Activated T-cell treated with anti-CD3 and anti-CD28 coated beads, Interleukin-2, amount 50 U/mL, for 72 hours (primary cell): Measurements from ENCODE around the gene PIEZO1. TPM values are rescaled to one million over a fixed set of nuclear protein-coding genes. Genes with fewer than 3 reads are reported as not detected.

Experiments used
- ATAC-seq, 2 donors: fragments of 150-1000 bp; cut with Tn5 transposase; replicated peaks in 1 of 2; 2 replicates each; pipeline ENCODE4 v1.10.0; 2021; ENCODE audit warnings: moderate library complexity in 2 of 2, mild to moderate bottlenecking in 1 of 2
- DNase-seq, 2 donors: peaks; one replicate each; pipeline ENCODE4 v3.0.0; 2021 to 2022; ENCODE audit warnings: mixed read lengths in 1 of 2
- H3K27ac Mint-ChIP-seq: one replicate; pipeline ENCODE4 v1.8.0; 2022; ENCODE audit warnings: mild to moderate bottlenecking, moderate library complexity, mixed read lengths
- H3K27me3 Mint-ChIP-seq: one replicate; pipeline ENCODE4 v1.8.0; 2022; ENCODE audit warnings: low read depth, mixed read lengths
- H3K36me3 Mint-ChIP-seq, 2 donors: one replicate each; pipeline ENCODE4 v1.8.0; 2022; ENCODE audit warnings: mixed read lengths in 2 of 2, mild to moderate bottlenecking in 1 of 2; ENCODE audit not compliant: insufficient read depth in 2 of 2
- H3K4me1 Mint-ChIP-seq: one replicate; pipeline ENCODE4 v1.8.0; 2022; ENCODE audit warnings: low read depth, mixed read lengths
- H3K4me3 Mint-ChIP-seq, 2 donors: one replicate each; pipeline ENCODE4 v1.8.0; 2022; ENCODE audit warnings: mild to moderate bottlenecking in 2 of 2, mixed read lengths in 2 of 2, moderate library complexity in 2 of 2
- H3K9me3 Mint-ChIP-seq, 2 donors: one replicate each; pipeline ENCODE4 v1.8.0; 2022; ENCODE audit warnings: mixed read lengths in 2 of 2
- total RNA-seq, 2 donors: library from RNA; stranded (reverse); gene quantifications; one replicate each; pipeline ENCODE4 v1.2.3, GENCODE V29; 2022

PIEZO1 gene
- total RNA-seq, 2 donors from 2014 or later = 94.1 to 141 TPM

- Mint-ChIP-seq H3K36me3 (no peaks in the 10 kb centered on the region), H3K4me3 (peak overlapping the region; percentile 7 to 46), H3K27me3 (no peaks in the 10 kb centered on the region), H3K27ac (no peak overlapping the region), H3K9me3 (no peaks in the 10 kb centered on the region), H3K4me1 (peaks cover 24% of the 10 kb centered on the region)
- DNase-seq (no peak), ATAC-seq (no peak)
Measured at GRCh38 chr16:88691129-88691813, 93.7 kb downstream of the PIEZO1 start.

DNA sequence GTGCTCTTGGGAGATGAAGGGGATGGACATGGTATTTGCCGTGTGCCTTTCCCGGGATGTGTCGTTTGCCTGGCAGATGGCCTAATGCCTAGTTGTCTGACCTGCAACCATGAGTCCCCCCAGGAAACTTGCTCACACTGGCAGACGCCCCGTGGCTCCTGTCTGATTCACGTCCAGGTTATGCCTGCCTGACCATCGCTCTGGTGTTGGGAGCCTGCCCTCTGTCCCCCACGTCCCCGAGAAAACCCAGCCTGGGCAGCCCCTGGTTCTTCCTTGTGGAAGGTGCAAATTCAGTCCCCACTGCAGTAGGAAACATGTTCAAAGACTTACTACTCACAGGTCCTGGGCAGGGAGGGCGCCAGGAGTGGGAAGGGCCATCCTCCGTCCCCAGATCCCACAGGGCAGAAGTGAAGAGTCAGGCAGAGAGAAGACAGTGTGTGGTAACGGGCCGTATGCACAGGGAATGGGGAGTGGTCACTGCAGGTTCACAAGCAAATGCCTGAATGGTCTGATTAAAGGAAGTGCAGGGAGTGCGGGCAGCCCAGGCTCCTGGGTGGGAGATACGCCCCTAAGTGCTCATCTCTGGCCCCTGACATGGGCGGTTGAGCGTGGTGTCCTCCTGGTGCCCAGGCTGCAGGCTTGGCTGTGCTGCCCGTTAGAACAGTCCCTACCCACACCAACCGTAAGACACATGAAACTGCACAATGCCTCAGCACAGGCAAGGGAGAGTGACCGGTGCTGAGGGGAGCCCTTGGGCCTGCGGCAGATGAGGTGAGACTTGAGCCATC lies 94.5 kb downstream of the PIEZO1 start:
- Mint-ChIP-seq H3K4me1 (peaks cover 24% of the 10 kb centered on the region), H3K36me3 (no peaks in the 10 kb centered on the region), H3K4me3 (peak overlapping the region; percentile 1 to 31), H3K9me3 (no peaks in the 10 kb centered on the region), H3K27ac (no peak overlapping the region), H3K27me3 (no peaks in the 10 kb centered on the region)
- no peak for ATAC-seq
- no peak for DNase-seq

DNA sequence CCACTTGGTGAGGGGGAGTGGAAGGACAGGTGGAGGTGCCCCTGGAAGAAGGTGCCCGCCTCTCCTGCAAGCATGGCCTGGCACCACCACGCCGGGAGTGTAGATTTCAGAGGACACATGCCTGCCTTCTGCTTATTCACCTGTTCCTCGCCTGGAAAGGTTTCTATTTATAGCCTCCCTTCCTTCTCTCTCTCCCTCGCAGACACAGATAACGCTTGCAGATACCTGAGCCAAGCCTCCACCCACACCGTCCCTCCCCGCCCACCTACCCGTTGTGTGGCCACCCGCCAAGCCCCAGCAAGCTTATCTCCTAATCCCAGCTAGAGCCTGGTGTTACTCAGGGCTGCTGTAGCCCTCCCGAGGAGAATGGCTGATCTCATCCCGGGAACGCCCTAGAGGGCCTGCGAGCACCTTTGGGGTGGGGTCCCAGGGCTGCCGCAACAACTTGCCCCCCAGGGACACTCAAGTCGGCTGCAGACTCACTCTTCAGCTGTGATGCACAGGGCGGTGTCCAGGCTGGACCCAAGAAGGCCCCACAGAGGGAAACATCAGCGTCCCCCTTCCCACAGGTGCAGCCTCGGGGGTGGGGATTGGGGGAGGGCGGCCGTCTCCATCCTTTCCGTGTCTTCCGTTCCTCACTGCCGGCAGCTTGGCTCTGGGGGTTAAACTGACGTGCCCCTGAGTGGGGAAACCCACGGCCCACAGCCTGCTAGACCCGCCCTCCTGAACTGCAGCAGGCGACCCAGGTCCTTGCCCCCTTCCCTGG lies 96.8 kb downstream of the PIEZO1 start:
- Mint-ChIP-seq H3K4me3 (no peak overlapping the region), H3K27me3 (no peaks in the 10 kb centered on the region), H3K27ac (no peak overlapping the region), H3K4me1 (peaks cover 37% of the 10 kb centered on the region), H3K36me3 (no peaks in the 10 kb centered on the region), H3K9me3 (no peaks in the 10 kb centered on the region)
- ATAC-seq = no peak
- DNase-seq = no peak

DNA sequence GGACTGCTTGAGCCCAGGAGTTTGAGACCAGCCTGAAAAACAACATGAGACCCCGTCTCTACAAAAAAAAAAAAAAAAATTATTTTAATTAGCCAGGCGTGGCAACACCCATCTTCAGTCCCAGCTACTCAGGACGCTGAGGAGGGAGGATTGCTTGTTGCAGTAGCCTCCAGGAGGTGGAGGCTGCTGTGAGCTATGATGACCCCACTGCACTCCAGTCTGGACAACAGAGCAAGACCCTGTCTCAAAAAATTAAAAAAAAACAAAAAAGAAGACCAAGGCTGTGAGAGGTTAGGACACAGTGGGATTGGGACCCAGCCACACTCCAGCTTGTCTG lies 97.4 kb downstream of the PIEZO1 start:
- no peaks in the 10 kb centered on the region for H3K36me3 Mint-ChIP-seq
- peaks cover 34% of the 10 kb centered on the region for H3K4me1 Mint-ChIP-seq

DNA sequence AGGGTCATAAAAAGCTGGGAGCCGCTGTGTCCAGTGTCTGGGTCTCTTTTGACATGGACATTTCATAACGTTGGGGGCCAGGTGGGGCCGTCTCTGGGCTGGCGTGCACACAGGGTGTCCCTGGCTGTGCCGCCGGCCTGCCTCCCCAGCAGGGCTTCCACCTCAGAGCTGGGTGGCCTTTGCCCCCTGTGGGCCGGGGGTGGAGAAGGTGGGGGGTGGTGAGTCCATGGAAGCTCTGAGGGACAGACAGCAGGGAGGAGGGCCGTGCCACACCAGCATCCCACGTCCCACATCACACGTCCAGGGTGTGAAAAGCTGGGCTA lies 97.8 kb downstream of the PIEZO1 start:
- Mint-ChIP-seq H3K27ac (no peak overlapping the region), H3K4me1 (peaks cover 34% of the 10 kb centered on the region), H3K27me3 (no peaks in the 10 kb centered on the region), H3K36me3 (peaks cover 0 to 2% of the 10 kb centered on the region in 2 donors), H3K9me3 (no peaks in the 10 kb centered on the region), H3K4me3 (peak overlapping the region; percentile 27 to 83)
- DNase-seq (no peak), ATAC-seq (no peak)

More for the DNA sequence above, 97.4 kb downstream of the PIEZO1 start:
- H3K9me3 Mint-ChIP-seq = no peaks in the 10 kb centered on the region
- ATAC-seq (no peak), DNase-seq (no peak)
- H3K4me3 Mint-ChIP-seq = no peak overlapping the region
- H3K27ac Mint-ChIP-seq = no peak overlapping the region
- no peaks in the 10 kb centered on the region for H3K27me3 Mint-ChIP-seq

- no peaks in the 10 kb centered on the region for H3K9me3 Mint-ChIP-seq
Measured at GRCh38 chr16:88686439-88687253, 98.4 kb downstream of the PIEZO1 start, which contains the start of gene SNAI3. Gene SNAI3, minus strand, starts transcription at chr16:88686507. Its CDS starts 101 bp downstream, at chr16:88686406.

GRCh38 chr16:88686062-88686438 lies 99.0 kb downstream of the PIEZO1 start:
- DNase-seq = peak; percentile 42 to 55
- no peaks in the 10 kb centered on the region for H3K9me3 Mint-ChIP-seq
- no peaks in the 10 kb centered on the region for H3K27me3 Mint-ChIP-seq
- peaks cover 38% of the 10 kb centered on the region for H3K4me1 Mint-ChIP-seq
- peaks cover 0 to 2% of the 10 kb centered on the region in 2 donors for H3K36me3 Mint-ChIP-seq
- peak; percentile 26 to 28 for ATAC-seq
- peak overlapping the region; percentile 83 to 85 for H3K4me3 Mint-ChIP-seq
- H3K27ac Mint-ChIP-seq = no peak overlapping the region

More at GRCh38 chr16:88686439-88687253, 98.4 kb downstream of the PIEZO1 start, which contains the start of gene SNAI3:
- DNase-seq (peak; percentile 93 to 96), ATAC-seq (peak; percentile 85)
- H3K27me3 Mint-ChIP-seq = no peaks in the 10 kb centered on the region
- H3K4me1 Mint-ChIP-seq = peaks cover 34% of the 10 kb centered on the region
- H3K36me3 Mint-ChIP-seq = peaks cover 0 to 2% of the 10 kb centered on the region in 2 donors
- no peak within 1 kb of the TSS for H3K27ac Mint-ChIP-seq
- peak within 1 kb of the TSS; percentile 83 to 85 for H3K4me3 Mint-ChIP-seq

DNA sequence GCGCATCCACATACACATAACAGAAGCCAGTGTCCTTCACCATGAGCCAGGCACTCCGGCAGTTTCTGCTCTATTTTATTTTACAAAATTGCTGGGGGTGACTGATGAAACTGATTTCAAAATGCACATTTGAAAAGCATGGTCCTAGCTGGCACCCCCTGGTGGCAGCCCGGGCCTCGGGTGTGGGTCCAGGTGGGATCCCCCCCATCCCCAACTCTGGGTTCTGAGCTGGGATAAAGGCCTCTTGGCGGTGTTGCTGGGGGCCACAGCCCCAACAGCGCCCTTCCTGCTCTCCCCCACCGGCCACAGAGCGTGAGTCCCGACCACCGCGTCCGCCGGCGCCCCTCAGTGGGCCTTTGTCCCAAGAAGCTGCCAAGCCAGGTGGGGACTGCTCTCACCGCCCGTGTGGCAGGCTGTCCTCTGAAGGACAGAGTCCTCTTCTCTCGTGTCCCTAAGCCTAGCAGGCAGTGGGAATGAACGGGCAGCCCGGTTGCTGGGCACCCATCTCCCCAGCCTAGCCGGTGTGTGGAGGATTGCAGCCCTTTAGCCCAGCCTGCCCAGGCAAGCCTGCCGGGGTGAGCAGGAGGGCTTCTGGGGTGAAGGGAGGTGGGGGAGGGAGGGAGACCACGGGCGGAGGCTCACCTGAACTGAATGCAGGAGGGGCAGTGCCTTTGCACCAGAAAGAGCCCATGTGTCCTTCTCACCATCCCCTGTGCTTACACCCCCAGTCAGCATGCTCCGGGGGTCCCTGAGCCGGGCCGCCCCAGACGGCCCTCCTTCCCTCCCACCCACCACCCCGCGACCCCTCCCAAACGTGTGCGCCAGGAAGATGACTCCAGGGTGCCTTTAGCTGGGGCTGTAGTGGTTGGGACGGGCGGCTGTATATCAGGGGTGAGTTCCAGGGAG lies 99.6 kb downstream of the PIEZO1 start:
- Mint-ChIP-seq H3K9me3 (no peaks in the 10 kb centered on the region), H3K4me3 (peak overlapping the region; percentile 83 to 85), H3K27me3 (no peaks in the 10 kb centered on the region), H3K4me1 (peaks cover 35% of the 10 kb centered on the region), H3K27ac (no peak overlapping the region), H3K36me3 (peaks cover 0 to 2% of the 10 kb centered on the region in 2 donors)
- peak; percentile 76 to 80 for DNase-seq
- ATAC-seq = peak; percentile 21 to 29

- peaks cover 35% of the 10 kb centered on the region for H3K4me1 Mint-ChIP-seq
- H3K4me3 Mint-ChIP-seq = peak overlapping the region; percentile 83 to 85
- H3K27ac Mint-ChIP-seq = no peak overlapping the region
- DNase-seq (no peak), ATAC-seq (no peak)
- peaks cover 0 to 2% of the 10 kb centered on the region in 2 donors for H3K36me3 Mint-ChIP-seq
- no peaks in the 10 kb centered on the region for H3K27me3 Mint-ChIP-seq
- no peaks in the 10 kb centered on the region for H3K9me3 Mint-ChIP-seq
Measured at GRCh38 chr16:88684569-88685155, 100.4 kb downstream of the PIEZO1 start.

DNA sequence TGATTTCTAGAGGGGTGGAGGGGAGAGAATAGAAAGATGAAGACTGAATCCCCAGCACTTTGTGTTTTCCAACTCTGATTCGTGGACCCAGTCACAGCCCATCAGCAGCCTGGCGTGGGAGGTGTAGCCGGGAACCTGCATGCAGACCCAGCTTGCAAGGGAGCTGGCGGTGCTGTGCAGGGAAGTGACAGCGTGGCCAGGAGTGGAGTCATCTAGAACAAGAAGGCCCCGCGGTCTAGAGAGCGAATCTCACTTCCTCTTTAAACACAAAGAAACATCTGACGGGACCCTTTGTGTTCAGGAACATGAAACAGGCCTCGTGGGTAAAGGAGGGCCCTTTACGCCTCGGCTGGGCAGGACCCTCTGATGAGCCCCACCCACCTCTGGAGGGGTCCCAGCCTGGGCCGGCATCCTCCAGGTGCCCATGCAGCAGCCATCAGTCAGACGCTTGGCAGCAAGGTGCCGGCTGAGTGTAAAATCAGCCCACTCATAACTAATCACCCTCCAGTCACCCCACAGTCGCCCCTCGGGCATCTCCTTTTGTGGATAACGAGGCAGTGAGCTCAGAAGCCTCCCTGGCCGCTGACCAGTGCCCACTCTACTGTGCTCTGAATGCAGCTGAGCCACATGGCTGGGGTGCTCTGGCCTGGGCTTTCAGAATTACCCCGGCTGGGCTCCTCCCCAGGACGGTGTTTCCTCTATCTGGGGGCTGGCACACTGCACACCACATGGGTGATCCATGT lies 103.1 kb downstream of the PIEZO1 start:
- peak; percentile 68 to 70 for ATAC-seq
- Mint-ChIP-seq H3K36me3 (peaks cover 0 to 2% of the 10 kb centered on the region in 2 donors), H3K27me3 (no peaks in the 10 kb centered on the region), H3K9me3 (no peaks in the 10 kb centered on the region), H3K4me3 (peak overlapping the region; percentile 78 to 91), H3K4me1 (peaks cover 35% of the 10 kb centered on the region), H3K27ac (peak overlapping the region; percentile 91)
- DNase-seq = peak; percentile 80 to 82

GRCh38 chr16:88681084-88681680 lies 103.8 kb downstream of the PIEZO1 start:
- ATAC-seq (peak; percentile 20 to 21), DNase-seq (peak; percentile 55 to 62)
- Mint-ChIP-seq H3K9me3 (no peaks in the 10 kb centered on the region), H3K27ac (peak overlapping the region; percentile 44), H3K27me3 (no peaks in the 10 kb centered on the region), H3K36me3 (peaks cover 0 to 2% of the 10 kb centered on the region in 2 donors), H3K4me1 (peaks cover 35% of the 10 kb centered on the region), H3K4me3 (peak overlapping the region; percentile 78 to 91)
